Medulla oblongata (tissue), 1 donor: ENCODE measurements around the gene THAP11.

Experiments used
- DNase-seq: peaks from one replicate; pipeline ENCODE4 v3.0.0-alpha.2; 2015; ENCODE audit errors: extremely low spot score

THAP11 gene

DNA sequence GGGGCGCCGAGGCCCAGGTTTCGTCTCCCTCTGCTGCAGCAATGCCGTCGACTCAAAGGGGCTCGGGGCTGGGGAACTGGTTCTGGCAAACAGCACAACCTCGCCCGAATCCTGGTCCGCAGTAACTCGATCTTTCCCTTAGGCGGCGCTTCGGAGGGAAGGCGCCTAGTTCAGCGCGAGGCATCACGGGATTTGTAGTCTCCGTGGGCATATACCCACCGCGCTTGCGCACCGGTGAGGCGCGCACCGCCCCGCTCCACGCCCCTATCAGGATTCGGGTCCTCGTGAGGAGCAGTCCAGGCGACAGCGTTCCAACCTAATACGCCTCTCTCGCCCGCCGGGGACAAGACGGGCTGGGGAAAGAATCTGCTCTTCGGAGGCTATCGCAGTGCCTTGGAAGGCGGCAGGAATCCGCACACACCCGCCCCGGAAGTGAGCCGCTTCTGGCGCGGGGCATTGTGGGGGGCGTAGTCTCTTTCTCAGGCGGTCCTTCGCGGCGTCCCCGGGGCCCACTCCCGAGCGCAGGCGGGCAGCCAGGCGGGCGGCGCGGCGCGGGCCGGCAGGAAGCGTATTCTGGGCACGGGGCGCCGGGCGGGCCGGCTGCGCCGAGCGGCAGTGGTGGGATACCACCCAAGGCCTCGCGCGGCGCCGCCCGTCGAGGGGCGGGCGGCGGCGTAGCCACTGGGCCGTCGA, at the start of gene THAP11:
THAP11 (plus strand) TSS at position 505 of the 693 bp plus-strand sequence. CDS start 235 bp downstream, outside the sequence.
- DNase-seq = peak; percentile 98

DNA sequence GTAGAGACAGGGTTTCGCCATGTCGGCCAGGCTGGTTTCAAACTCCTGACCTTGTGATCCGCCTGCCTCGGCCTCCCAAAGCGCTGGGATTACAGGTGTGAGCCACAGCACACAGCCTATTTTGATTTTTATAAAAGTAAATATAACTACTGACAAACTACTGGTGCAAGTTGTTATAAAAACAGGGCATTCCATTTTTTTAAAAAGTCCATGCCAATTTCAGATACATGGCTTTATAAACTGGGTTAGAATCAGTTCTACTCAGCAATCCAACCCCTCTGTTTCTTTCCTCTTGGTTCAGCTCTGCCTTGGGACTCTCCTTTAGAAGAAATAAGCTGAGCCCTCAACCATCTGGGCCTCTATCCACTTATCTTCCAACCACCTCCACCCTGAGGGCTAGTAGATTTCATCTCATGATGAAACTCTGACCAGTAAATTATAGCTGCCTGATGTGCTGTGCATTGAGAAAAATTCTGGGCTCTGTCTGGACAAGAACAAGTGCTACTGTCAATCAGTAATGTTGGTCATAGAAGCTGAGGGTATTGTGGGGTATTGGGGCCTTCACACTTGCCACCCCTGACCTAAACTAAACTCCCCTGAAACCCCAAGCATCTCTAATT, 45.9 kb upstream of the THAP11 start:
- no peak for DNase-seq

DNA sequence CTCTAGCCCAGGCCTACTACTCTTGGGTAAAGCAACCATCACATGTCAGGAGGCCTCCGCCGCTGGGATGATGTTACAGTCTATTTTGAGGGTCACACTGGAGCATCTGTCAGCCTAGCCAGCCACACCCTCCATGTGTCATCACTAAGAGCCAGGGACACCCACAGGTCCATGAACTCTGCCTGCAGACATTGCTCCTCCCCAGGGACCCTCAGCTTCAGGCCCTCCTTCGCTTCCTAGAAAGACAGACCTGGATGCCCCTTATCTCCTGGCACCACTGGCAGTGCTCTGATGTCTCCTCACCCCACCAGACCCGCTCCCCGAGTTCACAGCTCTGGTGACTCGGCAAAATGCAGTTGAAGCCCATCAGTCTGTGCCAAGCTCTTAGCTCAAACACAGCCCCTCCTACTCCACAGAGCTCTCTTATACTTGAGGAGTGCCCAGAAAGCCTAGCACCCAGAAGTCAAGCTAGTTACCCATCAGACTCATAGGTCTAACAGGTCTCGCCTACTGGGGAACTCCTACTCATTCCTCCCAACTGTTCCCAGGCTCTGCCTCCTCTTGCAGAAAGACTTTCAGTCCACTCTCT, 41.7 kb upstream of the THAP11 start:
- DNase-seq = no peak

DNA sequence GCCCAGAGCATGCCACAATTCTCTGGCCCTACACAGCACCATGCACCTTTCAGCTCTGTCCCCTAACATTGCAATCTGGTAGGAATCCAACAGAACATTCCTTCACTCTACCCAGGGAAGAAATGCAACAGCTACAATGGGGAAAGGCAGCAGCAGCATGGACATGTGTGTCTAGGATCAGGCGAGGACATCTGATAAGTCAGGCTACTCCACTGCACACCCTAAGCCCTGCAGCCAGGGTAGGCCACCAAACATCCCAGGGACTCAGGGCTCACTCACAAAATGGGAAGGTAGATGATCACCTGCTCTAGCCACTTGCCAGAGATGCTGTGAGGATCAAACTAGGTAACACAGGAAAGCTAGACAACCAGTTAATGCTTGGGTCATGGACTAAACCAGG, 40.9 kb upstream of the THAP11 start:
- DNase-seq = no peak

DNA sequence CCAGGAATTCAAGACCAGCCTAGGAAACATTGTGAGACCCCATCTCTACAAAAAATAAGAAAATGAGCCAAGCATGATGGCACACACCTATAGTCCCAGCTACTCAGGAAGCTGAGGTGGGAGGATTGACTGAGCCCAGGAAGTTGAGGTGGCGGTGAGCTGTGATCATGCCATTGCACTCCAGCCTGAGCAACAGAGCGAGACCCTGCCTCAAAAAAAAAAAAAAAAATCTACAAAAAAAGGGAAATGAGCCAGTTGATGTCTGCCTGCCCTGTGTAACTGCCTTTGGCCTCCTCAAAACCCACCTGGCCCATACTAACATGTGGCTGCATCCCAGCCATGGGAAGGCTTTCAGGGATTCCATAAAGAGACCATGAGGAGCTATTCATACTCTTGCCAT, 40.2 kb upstream of the THAP11 start:
- no peak for DNase-seq

DNA sequence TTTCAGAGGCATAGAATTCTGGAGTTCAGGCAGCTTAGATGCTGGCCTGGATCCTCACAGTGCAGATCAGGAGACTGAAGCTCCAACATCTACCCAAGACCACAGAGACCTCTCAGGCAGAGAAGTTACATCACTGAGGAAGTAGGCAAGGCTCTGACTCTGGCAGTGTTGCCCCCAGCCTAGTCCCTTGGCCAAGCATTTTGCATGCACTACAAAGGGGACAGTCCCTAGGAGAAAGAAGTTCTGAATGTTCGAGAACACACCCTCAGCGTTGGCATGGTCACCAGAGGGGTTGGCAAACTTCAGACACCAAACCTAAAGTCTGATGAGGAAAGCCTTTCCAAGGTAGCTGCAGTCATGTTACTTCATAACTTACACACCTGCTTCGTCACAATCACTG, 38.2 kb upstream of the THAP11 start:
- DNase-seq = no peak

DNA sequence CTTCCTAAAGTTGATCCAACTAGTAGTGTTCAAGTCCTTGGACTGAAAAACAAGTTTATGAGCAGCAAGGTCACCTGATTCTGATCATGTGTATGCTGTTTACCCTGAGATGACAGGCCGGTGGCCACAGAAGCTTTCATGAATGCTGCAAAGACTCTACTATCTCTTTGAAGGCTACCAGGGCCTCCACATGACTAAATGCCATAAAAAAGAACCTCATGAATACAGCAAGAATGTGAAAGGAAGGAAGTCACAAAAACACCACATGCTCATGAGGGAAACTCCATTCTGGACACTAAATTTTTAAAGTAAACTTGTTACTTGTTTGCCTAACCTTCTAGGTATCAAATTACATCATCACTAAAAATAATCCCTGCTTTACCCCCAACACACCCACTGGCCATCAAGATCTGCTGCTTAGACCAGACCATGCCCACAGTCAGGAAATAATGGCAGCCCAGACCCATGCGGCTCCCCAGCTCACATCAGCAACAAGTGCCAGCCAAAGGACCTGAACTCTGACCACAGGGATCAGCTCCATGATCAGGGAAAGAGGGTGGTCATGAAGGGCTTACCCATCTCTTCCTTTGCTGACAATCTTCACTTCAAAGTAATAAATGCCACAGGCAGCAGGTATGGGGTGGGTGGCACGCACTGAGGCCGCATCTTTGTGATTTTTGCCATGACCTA, 37.1 kb upstream of the THAP11 start:
- no peak for DNase-seq

DNA sequence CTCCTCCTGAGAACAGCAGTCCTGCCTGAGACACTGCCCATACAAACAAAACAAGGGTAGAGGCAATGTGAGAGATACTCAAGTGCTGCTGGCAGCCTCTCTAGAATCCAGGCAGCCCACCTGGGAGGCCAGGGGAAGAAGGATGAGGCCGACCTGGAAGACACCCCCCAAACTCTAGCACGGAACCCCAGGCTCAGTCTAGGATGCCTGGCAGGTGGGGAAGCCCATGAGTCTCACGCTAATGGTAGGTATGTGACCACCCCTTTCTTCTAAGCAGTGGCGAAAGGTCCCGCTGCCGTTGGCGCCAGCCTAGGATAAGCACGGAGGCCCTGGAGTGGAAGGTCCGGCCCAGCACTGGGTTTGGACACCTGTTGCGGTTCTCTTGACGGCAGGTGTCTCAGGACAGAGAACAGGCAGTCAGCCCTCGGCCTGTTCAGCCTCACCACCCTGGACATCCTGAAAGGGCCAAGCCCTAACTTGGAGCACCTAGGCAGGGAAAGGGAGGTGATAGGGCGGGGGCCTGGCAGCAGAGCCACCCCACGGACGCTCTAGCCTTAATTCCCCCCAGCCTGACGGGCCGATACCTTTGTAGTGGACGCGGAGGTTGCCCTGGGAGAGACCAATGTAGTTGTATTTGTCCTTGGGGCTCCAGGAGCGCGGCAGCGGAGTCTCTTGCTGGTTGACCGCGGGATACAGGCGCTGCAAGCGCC, 36.2 kb upstream of the THAP11 start:
- no peak for DNase-seq

DNA sequence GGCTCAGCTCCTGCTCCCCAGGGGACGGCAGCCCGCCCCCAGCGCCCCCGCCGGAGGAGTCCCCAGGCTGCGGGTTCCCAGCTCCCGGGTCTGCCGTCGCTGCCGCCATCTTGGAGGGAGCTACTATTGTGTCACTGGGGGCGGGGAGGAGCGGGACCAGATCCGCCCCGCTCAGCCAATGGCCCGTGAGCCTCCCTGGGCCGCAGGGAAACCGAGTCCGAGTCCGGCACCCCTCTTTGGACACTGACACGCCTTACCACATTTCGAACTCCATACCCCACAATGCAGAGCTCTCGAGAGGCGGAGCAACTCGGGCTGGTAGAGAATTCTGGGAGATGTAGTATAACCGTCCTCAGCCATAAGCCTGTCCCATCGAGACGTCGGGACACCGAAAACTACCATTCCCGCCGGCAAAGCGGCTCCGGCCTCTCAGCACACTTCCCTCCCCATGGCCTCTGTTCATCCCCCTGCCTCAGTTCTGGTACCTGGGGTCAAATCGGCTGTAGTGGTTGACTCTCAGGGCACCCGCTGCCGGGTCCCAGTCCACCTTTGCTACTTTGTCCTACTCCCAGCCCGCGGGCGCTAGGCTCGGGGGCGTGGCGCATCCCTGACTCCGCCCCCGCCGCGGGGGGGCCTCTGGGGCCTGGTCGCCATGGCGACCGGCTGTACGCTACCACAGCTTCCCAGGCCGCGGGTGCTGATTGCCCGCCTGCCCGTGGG, 35.5 kb upstream of the THAP11 start, which contains the start of the genes RANBP10 and TSNAXIP1:
RANBP10 (minus strand) TSS at position 133 of the 720 bp plus-strand sequence; CDS start at position 109, 24 bp downstream.
TSNAXIP1 (plus strand) TSS at position 462 of the 720 bp plus-strand sequence. CDS start 261 bp downstream, outside the sequence.
- DNase-seq = peak; percentile 100

DNA sequence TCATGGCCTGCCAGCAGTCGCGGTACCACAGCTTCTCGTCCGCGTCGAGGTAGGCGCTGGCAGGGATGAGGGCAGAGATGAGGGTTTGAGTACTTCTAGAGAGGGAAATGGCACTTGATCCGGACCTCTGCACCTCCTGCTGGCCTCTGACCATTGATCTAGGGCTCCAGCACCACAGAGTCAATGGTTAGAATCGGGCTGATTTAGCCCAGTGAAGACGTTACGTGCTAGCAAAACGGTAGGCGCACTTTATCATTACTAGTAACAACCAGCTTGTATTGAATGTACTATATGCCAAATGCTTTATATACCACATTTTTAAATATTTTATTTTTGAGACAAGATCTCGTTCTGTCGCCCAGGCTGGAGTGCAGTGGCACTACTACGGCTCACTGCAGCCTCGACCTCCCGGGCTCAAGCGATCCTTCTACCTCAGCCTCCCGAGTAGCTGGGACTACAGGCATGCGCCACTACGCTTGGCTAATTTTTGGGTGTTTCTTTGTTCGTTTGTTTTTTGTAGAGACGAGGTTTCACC, 34.9 kb upstream of the THAP11 start:
- DNase-seq = no peak

DNA sequence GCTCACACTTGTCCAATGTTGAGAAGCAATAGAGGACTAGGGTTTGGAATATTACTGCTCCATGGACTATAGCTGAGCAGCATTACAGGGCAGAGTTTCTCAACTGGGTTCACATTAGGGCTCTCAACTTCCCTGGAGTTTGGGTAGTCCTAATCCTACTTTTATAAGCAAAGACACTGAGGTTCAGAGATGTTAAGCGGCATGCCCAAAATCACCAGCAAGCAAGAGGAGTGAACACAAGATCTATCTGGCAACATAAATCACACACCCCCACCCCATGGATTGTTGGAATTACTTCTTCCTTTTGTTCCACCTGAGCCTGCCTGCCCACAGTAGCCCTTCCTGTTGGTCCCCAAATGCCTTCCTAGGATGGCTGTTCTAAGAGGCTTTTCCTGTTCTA, 30.2 kb upstream of the THAP11 start:
- DNase-seq = no peak

DNA sequence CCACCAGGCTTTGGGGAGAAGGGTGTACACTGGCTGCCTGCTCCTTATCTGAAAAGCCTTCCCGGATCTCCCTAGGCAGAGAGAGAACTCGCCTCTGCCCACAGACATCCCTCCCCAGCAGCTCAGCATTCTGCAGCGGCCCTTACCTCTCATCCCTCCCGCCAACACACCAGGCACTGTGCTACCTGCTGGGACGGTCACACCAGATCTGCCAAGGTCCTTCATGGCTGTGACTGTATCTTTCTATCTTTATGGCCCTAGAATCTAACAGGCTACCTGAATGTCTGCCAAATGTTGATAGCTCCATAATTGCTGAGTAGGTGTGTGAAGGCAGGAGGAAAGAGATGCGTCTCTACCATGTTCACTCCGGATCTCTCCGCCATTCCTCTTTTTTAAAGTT, 27.6 kb upstream of the THAP11 start:
- no peak for DNase-seq

DNA sequence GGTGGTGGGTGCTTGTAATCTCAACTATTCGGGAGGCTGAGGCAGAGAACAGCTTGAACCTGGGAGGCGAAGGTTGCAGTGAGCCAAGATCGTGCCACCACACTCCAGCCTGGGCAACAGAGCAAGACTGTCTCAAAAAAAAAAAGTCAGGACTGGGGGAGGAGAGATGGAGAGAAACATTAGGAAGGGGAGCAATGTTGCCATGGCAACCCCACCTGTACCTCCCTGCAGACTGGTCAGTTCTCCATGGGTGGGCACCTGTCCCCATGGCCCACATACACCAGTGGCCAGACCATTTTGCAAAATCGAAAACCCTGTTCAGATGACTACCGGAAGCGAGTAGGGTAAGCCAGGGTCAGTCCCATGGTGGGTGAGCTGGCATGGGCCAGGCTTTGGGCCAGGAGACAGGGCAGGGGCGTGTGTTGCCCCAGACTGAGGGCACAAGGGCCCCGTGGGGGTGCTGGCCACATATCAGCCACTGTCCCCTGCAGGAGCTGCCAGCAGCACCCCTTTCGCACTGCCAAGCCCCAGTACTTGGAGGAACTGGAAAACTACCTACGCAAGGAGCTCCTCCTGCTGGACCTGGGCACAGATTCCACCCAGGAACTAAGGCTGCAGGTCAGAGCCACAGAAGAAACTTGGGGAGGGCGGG, 21.4 kb upstream of the THAP11 start:
- DNase-seq = no peak

DNA sequence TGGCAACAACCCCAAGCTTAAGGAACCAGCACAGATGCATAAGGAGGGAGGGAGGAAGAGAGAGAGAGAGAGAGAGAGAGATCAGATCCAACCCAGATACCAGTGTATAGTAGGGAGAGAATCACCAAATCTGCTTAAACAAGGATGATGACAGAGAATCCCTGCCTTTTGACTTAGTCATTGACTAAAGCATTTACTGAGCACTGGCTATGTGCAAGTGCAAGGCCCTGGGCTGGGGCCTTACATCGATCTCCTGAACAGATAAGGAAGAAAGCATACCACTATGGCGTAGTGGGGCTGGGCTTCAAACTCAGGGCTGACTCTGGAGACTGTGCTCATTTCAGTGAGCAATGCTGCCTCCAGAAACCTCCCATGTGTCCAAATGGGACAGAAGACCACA, 19.6 kb upstream of the THAP11 start:
- DNase-seq = no peak

DNA sequence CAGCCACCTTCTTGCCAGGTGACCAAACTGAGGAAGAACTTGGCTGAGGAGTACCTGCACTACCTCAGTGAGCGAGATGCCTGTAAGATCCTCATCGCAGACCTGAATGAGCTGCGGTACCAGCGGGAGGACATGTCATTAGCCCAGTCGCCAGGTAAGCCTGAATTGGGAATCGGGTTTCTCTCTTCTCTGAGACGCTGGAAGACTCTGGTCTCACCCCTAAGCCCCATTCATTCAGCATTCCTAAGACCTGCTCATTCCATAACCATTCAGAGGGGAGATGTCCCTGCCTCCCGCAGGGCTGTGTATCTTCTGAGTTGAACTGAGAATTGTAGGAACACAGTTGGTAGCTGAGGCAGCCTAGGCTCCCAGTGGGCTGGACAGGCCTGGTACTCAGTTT, 17.0 kb upstream of the THAP11 start:
- DNase-seq = no peak

DNA sequence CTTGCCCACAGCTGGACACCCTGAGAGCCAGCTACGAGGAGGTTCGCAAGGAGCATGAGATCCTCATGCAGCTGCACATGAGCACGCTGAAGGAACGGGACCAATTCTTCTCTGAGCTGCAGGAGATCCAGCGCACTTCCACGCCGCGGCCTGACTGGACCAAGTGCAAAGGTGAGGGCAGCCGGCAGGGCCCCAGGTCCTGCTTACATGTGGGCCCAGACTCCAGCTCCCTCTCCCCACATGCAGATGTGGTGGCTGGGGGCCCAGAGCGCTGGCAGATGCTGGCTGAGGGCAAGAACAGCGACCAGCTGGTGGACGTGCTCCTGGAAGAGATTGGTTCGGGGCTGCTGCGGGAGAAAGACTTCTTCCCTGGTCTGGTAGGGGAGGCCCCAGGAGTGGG, 16.2 kb upstream of the THAP11 start:
- no peak for DNase-seq

DNA sequence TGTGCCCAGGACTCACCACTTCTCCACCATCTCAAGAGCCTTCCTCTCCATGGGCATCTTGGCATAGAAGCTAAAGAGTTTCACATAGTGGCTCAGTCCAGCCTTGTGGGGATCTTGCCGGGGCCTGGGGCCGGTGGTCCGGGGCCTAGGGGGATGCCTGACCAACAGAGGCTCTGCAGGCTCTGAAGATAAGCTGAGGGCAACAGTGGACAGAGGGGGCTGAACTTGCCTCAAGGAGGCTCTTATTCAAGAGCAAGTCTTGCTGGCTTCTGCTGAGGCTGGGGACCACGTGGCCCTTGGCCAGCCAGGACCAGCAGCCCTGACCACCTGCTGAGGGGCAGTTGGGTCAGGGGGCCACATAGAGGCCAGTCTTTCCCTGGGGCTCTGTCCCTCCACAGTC, 13.5 kb upstream of the THAP11 start:
- no peak for DNase-seq

DNA sequence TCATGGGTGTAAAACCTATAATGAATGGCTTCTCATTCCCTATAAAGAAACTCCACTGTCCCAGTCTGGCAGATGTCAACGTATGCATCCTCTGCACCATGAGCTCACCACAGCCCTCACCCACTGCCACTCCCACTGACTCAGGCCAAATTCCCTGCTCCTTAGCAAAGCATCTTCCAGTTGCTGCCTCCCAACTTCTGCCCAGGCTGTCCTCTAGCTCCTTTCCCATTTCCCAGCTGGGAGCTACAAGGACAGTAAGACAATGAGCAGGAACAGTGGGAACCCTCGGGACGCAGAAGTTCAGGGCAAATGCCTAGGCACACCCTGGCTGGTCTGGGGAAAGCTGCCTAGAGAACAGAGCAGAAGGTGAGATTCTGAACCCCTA, 9.1 kb upstream of the THAP11 start:
- no peak for DNase-seq

DNA sequence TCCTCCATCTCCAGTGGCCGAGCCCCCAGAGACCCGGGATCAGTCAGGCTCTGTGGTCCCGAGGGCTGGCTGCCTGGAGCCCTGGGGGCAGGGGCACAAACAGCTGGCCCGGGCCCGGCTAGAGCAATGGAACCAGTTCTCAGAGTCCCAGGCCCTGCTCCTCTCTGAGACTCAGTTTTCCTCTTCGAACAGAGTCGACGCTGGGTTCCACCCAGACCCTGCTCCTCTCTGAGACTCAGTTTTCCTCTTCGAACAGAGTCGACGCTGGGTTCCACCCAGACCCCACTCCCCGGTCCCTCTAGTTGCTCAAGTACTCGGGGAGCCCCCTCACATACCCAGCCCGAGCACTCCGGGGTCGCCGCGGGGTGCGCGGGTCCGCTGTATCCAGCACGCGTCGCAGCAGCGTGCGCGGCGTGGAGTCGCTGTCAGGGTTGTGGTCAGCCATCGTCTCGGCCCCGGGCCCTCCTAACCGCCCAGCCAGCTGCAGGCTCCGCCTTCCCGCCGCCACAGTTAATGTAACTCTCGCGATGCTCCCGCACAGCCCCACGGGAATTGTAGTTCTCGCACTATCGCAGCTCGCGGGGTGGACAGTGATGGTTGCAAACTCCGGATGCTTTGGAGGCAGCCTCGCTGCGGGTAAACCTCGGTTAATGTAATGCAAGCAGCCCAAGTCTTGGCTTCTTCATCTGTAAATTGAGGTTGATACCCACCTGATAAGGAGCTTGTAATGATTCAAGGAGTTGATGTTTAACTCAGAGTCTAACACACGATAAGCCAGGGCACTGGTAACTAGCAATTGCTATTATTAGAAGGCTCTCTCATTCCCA, 8.5 kb upstream of the THAP11 start:
- DNase-seq = peak; percentile 95

DNA sequence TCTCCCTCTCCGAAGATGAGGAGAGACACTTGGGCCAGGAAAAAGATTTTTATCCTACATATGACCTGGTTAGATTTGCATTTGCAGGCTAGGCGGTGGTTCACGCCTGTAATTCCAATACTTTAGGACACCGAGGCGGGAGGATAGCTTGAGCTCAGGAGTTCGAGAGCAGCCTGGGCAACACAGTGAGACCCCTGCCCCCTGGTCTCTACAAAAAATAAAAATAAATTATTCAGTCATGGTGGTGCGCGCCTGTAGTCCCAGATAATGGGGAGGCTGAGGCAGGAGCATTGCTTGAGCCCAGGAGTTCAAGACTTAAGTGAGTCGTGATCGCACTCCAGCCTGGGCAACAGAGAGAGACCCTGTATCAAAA, 7.9 kb upstream of the THAP11 start:
- no peak for DNase-seq
